ENCODE measurements around the gene POLH. TPM values are rescaled to one million over a fixed set of nuclear protein-coding genes. Genes with fewer than 3 reads are reported as not detected.

POLH gene
- polyA plus RNA-seq, 1 of the 3 experiments (the other 2 are of a cell fraction), result 11.5 TPM

DNA sequence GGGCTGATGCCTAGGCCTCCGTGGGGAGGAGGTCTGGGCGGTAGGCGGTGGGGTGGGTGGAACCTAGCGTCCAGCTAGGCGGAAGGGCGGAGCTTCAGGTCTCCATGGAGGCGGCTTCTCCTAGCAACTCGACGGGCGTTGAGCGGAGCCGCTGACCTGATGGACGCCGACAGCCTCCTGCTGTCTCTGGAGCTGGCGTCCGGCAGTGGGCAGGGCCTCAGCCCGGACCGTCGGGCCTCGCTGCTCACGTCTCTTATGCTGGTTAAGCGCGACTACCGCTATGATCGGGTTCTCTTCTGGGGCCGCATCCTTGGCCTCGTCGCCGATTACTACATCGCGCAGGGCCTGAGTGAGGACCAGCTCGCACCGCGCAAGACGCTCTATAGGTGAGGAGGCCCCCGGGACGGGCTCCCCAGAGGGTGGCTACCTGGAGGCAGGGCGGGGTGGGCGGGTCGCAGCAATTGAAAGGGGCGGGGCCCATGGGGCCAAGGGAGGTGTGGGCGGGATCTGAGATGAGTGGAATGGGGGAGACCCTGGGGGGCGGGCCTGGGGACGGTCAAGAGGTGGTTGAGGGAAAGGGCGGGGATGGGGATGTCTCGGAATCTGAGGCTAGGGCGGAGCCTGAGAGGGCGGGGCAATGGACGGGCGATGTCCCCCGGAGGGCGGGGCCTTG, 69.1 kb downstream of the POLH start, which contains the start of gene RSPH9:
Gene RSPH9 (plus strand): TSS at position 97 of the 673 bp plus-strand sequence. CDS start 63 bp downstream, at position 160.
- POLR2A ChIA-PET, result interaction anchor here (0.8 to 1.0 kb wide), 2 partner anchors 9 to 16 kb away, joined by 3 to 4 read pairs; partner anchors contain the start of genes GTPBP2 and MAD2L1BP
- CTCF ChIA-PET, result interaction anchor here (1.1 to 1.8 kb wide), 4 partner anchors 22 to 434 kb away, joined by 4 to 10 read pairs (median 4); no protein-coding TSS in a partner anchor
- Histone ChIP-seq H4K20me1 (ENCODE audit: insufficient read depth) (0 out of 2 replicates have a peak, but pooled peaks cover 3% of the 10 kb centered on the region), H3K4me3 (ENCODE audit: low read depth in 2 of 2, low read length in 1 of 2) (peak within 1 kb of the TSS; percentile 26 to 29; a peak in 3 of 4 replicates), H3K79me2 (ENCODE audit: insufficient read depth) (peaks cover 13% of the 10 kb centered on the region; the same call in 1 of the 2 replicates), H3K9ac (no peak within 1 kb of the TSS), H3K9me3 (no peaks in the 10 kb centered on the region), H3K4me2 (no peak within 1 kb of the TSS), H2AFZ (ENCODE audit: low read depth) (no peak within 1 kb of the TSS), H3K36me3 (replicated peaks in 1 of 2; ENCODE audit: control insufficient read depth in 1 of 2, insufficient read depth in 2 of 2, low read length in 1 of 2) (peaks cover 11 to 23% of the 10 kb centered on the region in 2 experiments), H3F3A (replicated peaks; ENCODE audit: insufficient read depth) (no peaks in the 10 kb centered on the region), H3K9me2 (no peaks in the 10 kb centered on the region), H3K27ac (ENCODE audit: low read depth in 2 of 2, low read length in 1 of 2) (no peak within 1 kb of the TSS), H3K27me3 (ENCODE audit: insufficient read depth) (no peaks in the 10 kb centered on the region), H3K4me1 (ENCODE audit: control insufficient read depth in 1 of 2, insufficient read depth in 2 of 2, low read depth in 1 of 2, low read length in 1 of 2) (peaks cover 5% of the 10 kb centered on the region in 2 experiments; a peak in 2 of 4 replicates)
- DNase-seq, result peak; percentile 77
- 62% methylated on average over 28 of the region's 52 CpGs for WGBS (ENCODE audit: low lambda C conversion rate)
- no peak for TF ChIP-seq MEF2A (IDR thresholded peaks at IDR 0.05; ENCODE audit: borderline replicate concordance, low read depth)
- no peak for TF ChIP-seq ELF1 (IDR thresholded peaks at IDR 0.05)
- no peak for TF ChIP-seq TEAD4 (IDR thresholded peaks at IDR 0.05; ENCODE audit: borderline replicate concordance, insufficient read depth)
- TF ChIP-seq, protein P1, sequence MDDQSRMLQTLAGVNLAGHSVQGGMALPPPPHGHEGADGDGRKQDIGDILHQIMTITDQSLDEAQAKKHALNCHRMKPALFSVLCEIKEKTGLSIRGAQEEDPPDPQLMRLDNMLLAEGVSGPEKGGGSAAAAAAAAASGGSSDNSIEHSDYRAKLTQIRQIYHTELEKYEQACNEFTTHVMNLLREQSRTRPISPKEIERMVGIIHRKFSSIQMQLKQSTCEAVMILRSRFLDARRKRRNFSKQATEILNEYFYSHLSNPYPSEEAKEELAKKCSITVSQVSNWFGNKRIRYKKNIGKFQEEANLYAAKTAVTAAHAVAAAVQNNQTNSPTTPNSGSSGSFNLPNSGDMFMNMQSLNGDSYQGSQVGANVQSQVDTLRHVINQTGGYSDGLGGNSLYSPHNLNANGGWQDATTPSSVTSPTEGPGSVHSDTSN (IDR thresholded peaks at IDR 0.05), result no peak
- no peak for TF ChIP-seq TAF1 (IDR thresholded peaks at IDR 0.05; ENCODE audit: borderline replicate concordance, low read depth, low read length)
- TF ChIP-seq RXRA (IDR thresholded peaks at IDR 0.05; ENCODE audit: borderline replicate concordance, low read depth), result no peak
- no peak for TF ChIP-seq NRF1 (IDR thresholded peaks at IDR 0.05; ENCODE audit: low read depth, low read length)
- TF ChIP-seq YY1 (IDR thresholded peaks at IDR 0.05; ENCODE audit: low read depth), result no peak
- TF ChIP-seq RAD21 (IDR thresholded peaks at IDR 0.05; ENCODE audit: low read length), result no peak

DNA sequence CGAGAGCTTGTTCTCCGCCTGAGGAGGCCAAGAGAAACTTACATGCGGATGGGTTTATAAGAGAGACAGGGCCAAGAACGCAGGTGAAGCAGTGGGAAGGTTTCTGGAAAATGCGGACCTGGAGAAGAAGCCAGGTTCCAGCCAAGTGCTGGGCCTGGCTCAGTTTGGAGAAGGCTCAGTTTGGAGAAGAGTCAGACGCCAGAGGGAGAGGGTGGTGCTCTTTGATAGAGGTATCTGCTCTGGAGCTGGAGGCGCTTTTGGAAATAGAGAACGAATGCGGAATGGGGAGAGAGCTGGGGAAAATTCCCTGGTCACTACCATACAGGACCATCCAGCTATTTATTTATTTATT, 69.6 kb downstream of the POLH start:
- CTCF ChIA-PET, result interaction anchor here (1.1 to 1.8 kb wide), 3 partner anchors 22 to 433 kb away, joined by 4 to 10 read pairs (median 4); no protein-coding TSS in a partner anchor
- 53% methylated on average over 9 of the region's 9 CpGs for WGBS (ENCODE audit: low lambda C conversion rate)
- TF ChIP-seq TAF1 (IDR thresholded peaks at IDR 0.05; ENCODE audit: borderline replicate concordance, low read depth, low read length) (no peak), RAD21 (IDR thresholded peaks at IDR 0.05; ENCODE audit: low read length) (no peak), SIN3A (IDR thresholded peaks at IDR 0.05; ENCODE audit: borderline replicate concordance, low read depth, low read length) (no peak), MEF2A (IDR thresholded peaks at IDR 0.05; ENCODE audit: borderline replicate concordance, low read depth) (no peak), GATA2 (CRISPR knock-in tag; IDR thresholded peaks at IDR 0.05) (no peak), RCOR1 (IDR thresholded peaks at IDR 0.05; ENCODE audit: low read length) (no peak), GABPA (IDR thresholded peaks at IDR 0.05; ENCODE audit: low read depth) (no peak), POLR2AphosphoS5 (IDR thresholded peaks at IDR 0.05; ENCODE audit: low read depth, low read length) (no peak), FOSL2 (IDR thresholded peaks at IDR 0.05; ENCODE audit: borderline replicate concordance, low read depth) (no peak)
- TF ChIP-seq, protein P2, sequence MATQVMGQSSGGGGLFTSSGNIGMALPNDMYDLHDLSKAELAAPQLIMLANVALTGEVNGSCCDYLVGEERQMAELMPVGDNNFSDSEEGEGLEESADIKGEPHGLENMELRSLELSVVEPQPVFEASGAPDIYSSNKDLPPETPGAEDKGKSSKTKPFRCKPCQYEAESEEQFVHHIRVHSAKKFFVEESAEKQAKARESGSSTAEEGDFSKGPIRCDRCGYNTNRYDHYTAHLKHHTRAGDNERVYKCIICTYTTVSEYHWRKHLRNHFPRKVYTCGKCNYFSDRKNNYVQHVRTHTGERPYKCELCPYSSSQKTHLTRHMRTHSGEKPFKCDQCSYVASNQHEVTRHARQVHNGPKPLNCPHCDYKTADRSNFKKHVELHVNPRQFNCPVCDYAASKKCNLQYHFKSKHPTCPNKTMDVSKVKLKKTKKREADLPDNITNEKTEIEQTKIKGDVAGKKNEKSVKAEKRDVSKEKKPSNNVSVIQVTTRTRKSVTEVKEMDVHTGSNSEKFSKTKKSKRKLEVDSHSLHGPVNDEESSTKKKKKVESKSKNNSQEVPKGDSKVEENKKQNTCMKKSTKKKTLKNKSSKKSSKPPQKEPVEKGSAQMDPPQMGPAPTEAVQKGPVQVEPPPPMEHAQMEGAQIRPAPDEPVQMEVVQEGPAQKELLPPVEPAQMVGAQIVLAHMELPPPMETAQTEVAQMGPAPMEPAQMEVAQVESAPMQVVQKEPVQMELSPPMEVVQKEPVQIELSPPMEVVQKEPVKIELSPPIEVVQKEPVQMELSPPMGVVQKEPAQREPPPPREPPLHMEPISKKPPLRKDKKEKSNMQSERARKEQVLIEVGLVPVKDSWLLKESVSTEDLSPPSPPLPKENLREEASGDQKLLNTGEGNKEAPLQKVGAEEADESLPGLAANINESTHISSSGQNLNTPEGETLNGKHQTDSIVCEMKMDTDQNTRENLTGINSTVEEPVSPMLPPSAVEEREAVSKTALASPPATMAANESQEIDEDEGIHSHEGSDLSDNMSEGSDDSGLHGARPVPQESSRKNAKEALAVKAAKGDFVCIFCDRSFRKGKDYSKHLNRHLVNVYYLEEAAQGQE (IDR thresholded peaks at IDR 0.05; ENCODE audit: low read depth, low read length), result no peak
- TF ChIP-seq, protein P3, sequence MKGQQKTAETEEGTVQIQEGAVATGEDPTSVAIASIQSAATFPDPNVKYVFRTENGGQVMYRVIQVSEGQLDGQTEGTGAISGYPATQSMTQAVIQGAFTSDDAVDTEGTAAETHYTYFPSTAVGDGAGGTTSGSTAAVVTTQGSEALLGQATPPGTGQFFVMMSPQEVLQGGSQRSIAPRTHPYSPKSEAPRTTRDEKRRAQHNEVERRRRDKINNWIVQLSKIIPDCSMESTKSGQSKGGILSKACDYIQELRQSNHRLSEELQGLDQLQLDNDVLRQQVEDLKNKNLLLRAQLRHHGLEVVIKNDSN (IDR thresholded peaks at IDR 0.05; ENCODE audit: borderline replicate concordance, low read depth), result no peak
- TF ChIP-seq, protein P4, sequence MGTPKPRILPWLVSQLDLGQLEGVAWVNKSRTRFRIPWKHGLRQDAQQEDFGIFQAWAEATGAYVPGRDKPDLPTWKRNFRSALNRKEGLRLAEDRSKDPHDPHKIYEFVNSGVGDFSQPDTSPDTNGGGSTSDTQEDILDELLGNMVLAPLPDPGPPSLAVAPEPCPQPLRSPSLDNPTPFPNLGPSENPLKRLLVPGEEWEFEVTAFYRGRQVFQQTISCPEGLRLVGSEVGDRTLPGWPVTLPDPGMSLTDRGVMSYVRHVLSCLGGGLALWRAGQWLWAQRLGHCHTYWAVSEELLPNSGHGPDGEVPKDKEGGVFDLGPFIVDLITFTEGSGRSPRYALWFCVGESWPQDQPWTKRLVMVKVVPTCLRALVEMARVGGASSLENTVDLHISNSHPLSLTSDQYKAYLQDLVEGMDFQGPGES (IDR thresholded peaks at IDR 0.05; ENCODE audit: low read depth, low read length), result no peak

More for the DNA sequence above, 69.6 kb downstream of the POLH start:
- Histone ChIP-seq H4K20me1 (ENCODE audit: insufficient read depth) (0 out of 2 replicates have a peak, but pooled peaks cover 3% of the 10 kb centered on the region), H3K9me2 (no peaks in the 10 kb centered on the region), H3F3A (replicated peaks; ENCODE audit: insufficient read depth) (no peaks in the 10 kb centered on the region), H3K36me3 (replicated peaks in 1 of 2; ENCODE audit: control insufficient read depth in 1 of 2, insufficient read depth in 2 of 2, low read length in 1 of 2) (peaks cover 5 to 18% of the 10 kb centered on the region in 2 experiments), H3K4me1 (ENCODE audit: control insufficient read depth in 1 of 2, insufficient read depth in 2 of 2, low read depth in 1 of 2, low read length in 1 of 2) (peaks cover under 1% of the 10 kb centered on the region in 2 experiments; a peak in 1 of 4 replicates), H3K9ac (no peak overlapping the region), H3K27ac (ENCODE audit: low read depth in 2 of 2, low read length in 1 of 2) (no peak overlapping the region), H3K79me2 (ENCODE audit: insufficient read depth) (peaks cover 8% of the 10 kb centered on the region; the same call in 1 of the 2 replicates), H3K9me3 (no peaks in the 10 kb centered on the region), H3K4me2 (no peak overlapping the region), H3K4me3 (ENCODE audit: low read depth in 2 of 2, low read length in 1 of 2) (peak overlapping the region; percentile 20 to 26; a peak in 3 of 4 replicates), H2AFZ (ENCODE audit: low read depth) (no peak overlapping the region), H3K27me3 (ENCODE audit: insufficient read depth) (no peaks in the 10 kb centered on the region)
- DNase-seq, result no peak
- POLR2A ChIA-PET, result interaction anchor here (0.8 to 1.0 kb wide), 2 partner anchors 10 to 16 kb away, joined by 3 to 4 read pairs; partner anchors contain the start of genes GTPBP2 and MAD2L1BP

Data from SK-N-SH (cell line).